Hepatocyte (in vitro differentiated cells): ENCODE results near the gene FBXO36. TPM values are rescaled to one million over a fixed set of nuclear protein-coding genes. Genes with fewer than 3 reads are reported as not detected.

Experiments used
- DNase-seq: peaks from one replicate; pipeline ENCODE4 v3.0.0-alpha.2; 2016; ENCODE audit warnings: low spot score
- H2AFZ ChIP-seq: fragments of 200-600 bp; sonication (generic); 2 replicates; pipeline ENCODE4 v1.6.0; 2016; ENCODE audit warnings: antibody characterized with exemption, mild to moderate bottlenecking
- H3K27ac ChIP-seq: fragments of 200-600 bp; sonication (generic); 2 replicates; pipeline ENCODE4 v1.5.1; 2016; ENCODE audit warnings: mild to moderate bottlenecking
- H3K27me3 ChIP-seq: fragments of 200-600 bp; sonication (generic); 2 replicates; pipeline ENCODE4 v1.6.1; 2016
- H3K36me3 ChIP-seq: fragments of 200-600 bp; sonication (generic); replicated peaks from 2 replicates; pipeline ENCODE4 v1.5.1; 2016; ENCODE audit warnings: low read depth; ENCODE audit not compliant: insufficient read depth
- H3K4me1 ChIP-seq: fragments of 200-600 bp; sonication (generic); 2 replicates; pipeline ENCODE4 v1.5.1; 2016; ENCODE audit warnings: mild to moderate bottlenecking, moderate library complexity; ENCODE audit not compliant: insufficient read depth
- H3K4me2 ChIP-seq: fragments of 200-600 bp; sonication (generic); 2 replicates; pipeline ENCODE4 v1.6.0; 2016
- H3K4me3 ChIP-seq: fragments of 200-600 bp; sonication (generic); 2 replicates; pipeline ENCODE4 v1.5.1; 2016; ENCODE audit warnings: mild to moderate bottlenecking
- H3K79me2 ChIP-seq: fragments of 200-600 bp; sonication (generic); 2 replicates; pipeline ENCODE4 v1.6.0; 2017; ENCODE audit warnings: mild to moderate bottlenecking
- H3K9me2 ChIP-seq: fragments of 200-600 bp; sonication (generic); replicated peaks from 2 replicates; pipeline ENCODE4 v1.6.0; 2017; ENCODE audit warnings: mild to moderate bottlenecking; ENCODE audit not compliant: insufficient read depth
- H3K9me3 ChIP-seq: fragments of 200-600 bp; sonication (generic); 2 replicates; pipeline ENCODE4 v1.5.1; 2016; ENCODE audit warnings: low read depth, mild to moderate bottlenecking
- H4K20me1 ChIP-seq: fragments of 200-600 bp; sonication (generic); 2 replicates; pipeline ENCODE4 v1.6.0; 2016; ENCODE audit warnings: mild to moderate bottlenecking; ENCODE audit not compliant: insufficient read depth, poor library complexity, severe bottlenecking
- CTCF ChIP-seq: fragments of 200-600 bp; sonication (generic); IDR thresholded peaks from 2 replicates; pipeline ENCODE4 v1.5.1; 2016; ENCODE audit warnings: antibody characterized with exemption, mild to moderate bottlenecking; ENCODE audit not compliant: poor library complexity
- EZH2 ChIP-seq: fragments of 200-600 bp; sonication (generic); IDR thresholded peaks from 2 replicates; pipeline ENCODE4 v1.6.1; 2016; ENCODE audit warnings: antibody characterized with exemption, mild to moderate bottlenecking, borderline replicate concordance
- EZH2phosphoT487 ChIP-seq: fragments of 200-600 bp; sonication (generic); IDR thresholded peaks from one replicate; pipeline ENCODE4 v1.6.1; 2018; ENCODE audit warnings: antibody characterized with exemption, mild to moderate bottlenecking, low read depth, moderate library complexity; ENCODE audit not compliant: unreplicated experiment, severe bottlenecking
- WGBS: methylation state at CpG from one replicate; pipeline ENCODE4 v1.1.6; 2016; ENCODE audit warnings: low lambda C conversion rate; ENCODE audit errors: missing lambda C conversion rate; 5-methylcytosine and 5-hydroxymethylcytosine counted together
- polyA plus RNA-seq: library from polyadenylated mRNA; unstranded; fragments of >200 nt; fragmentation: Nextera tagmentation; extraction: Ambion mirVana; gene quantifications from 2 replicates; pipeline ENCODE4 v1.2.1, GENCODE V29; 2016
- total RNA-seq: library from RNA; depleted of rRNA; stranded (reverse); fragments of >200 nt; gene quantifications from 2 replicates; pipeline ENCODE4 v1.2.3, GENCODE V29; 2014

Gene FBXO36
- total and polyA plus RNA-seq, 2 experiments from 2014 or later: 2.6 to 6.1 TPM

- Histone ChIP-seq H3K79me2 (peaks cover 100% of the 10 kb centered on the region), H3K27me3 (no peaks in the 10 kb centered on the region), H3K9me2 (no peaks in the 10 kb centered on the region), H4K20me1 (peaks cover 88% of the 10 kb centered on the region), H3K9me3 (no peaks in the 10 kb centered on the region), H3K27ac (no peak overlapping the region), H3K4me2 (no peak overlapping the region), H3K4me3 (no peak overlapping the region), H3K36me3 (no peaks in the 10 kb centered on the region), H2AFZ (no peak overlapping the region), H3K4me1 (no peaks in the 10 kb centered on the region)
- WGBS: 100% methylated on average over 1 of the region's 1 CpG
- DNase-seq: no peak
- TF ChIP-seq EZH2phosphoT487 (no peak), EZH2 (no peak), CTCF (no peak)
Measured at GRCh38 chr2:229888031-229888430, 34.3 kb upstream of the FBXO36 start.

GRCh38 chr2:229889023-229889422 lies 33.3 kb upstream of the FBXO36 start:
- peaks cover 90% of the 10 kb centered on the region for H4K20me1 ChIP-seq
- 98% methylated on average over 2 of the region's 2 CpGs for WGBS
- TF ChIP-seq CTCF: no peak
- no peak for TF ChIP-seq EZH2
- TF ChIP-seq EZH2phosphoT487: no peak

GRCh38 chr2:229896857-229897256 lies 25.4 kb upstream of the FBXO36 start:
- no peak overlapping the region for H2AFZ ChIP-seq
- no peaks in the 10 kb centered on the region for H3K9me3 ChIP-seq
- H4K20me1 ChIP-seq: peaks cover 96% of the 10 kb centered on the region
- no peak overlapping the region for H3K4me2 ChIP-seq
- H3K9me2 ChIP-seq: no peaks in the 10 kb centered on the region
- H3K27ac ChIP-seq: no peak overlapping the region
- 82% methylated on average over 1 of the region's 1 CpG for WGBS
- TF ChIP-seq EZH2phosphoT487: no peak
- no peak for TF ChIP-seq CTCF
- no peak for TF ChIP-seq EZH2
- no peak for DNase-seq
- H3K36me3 ChIP-seq: no peaks in the 10 kb centered on the region
- peaks cover 100% of the 10 kb centered on the region for H3K79me2 ChIP-seq
- H3K27me3 ChIP-seq: no peaks in the 10 kb centered on the region
- no peak overlapping the region for H3K4me3 ChIP-seq
- H3K4me1 ChIP-seq: no peaks in the 10 kb centered on the region

More at GRCh38 chr2:229889023-229889422, 33.3 kb upstream of the FBXO36 start:
- Histone ChIP-seq H3K4me3 (no peak overlapping the region), H3K9me2 (no peaks in the 10 kb centered on the region), H3K9me3 (no peaks in the 10 kb centered on the region), H3K4me1 (no peaks in the 10 kb centered on the region), H3K27me3 (no peaks in the 10 kb centered on the region), H2AFZ (no peak overlapping the region), H3K36me3 (no peaks in the 10 kb centered on the region), H3K27ac (no peak overlapping the region), H3K79me2 (peaks cover 100% of the 10 kb centered on the region), H3K4me2 (no peak overlapping the region)
- no peak for DNase-seq

GRCh38 chr2:229899604-229900003 lies 22.7 kb upstream of the FBXO36 start:
- WGBS: 89% methylated on average over 3 of the region's 3 CpGs
- Histone ChIP-seq H3K4me3 (no peak overlapping the region), H2AFZ (no peak overlapping the region), H3K9me3 (no peaks in the 10 kb centered on the region), H3K9me2 (no peaks in the 10 kb centered on the region), H3K36me3 (no peaks in the 10 kb centered on the region), H3K79me2 (peaks cover 100% of the 10 kb centered on the region), H3K27ac (no peak overlapping the region), H3K4me2 (no peak overlapping the region), H3K27me3 (no peaks in the 10 kb centered on the region), H4K20me1 (peaks cover 95% of the 10 kb centered on the region), H3K4me1 (no peaks in the 10 kb centered on the region)
- no peak for DNase-seq
- no peak for TF ChIP-seq EZH2phosphoT487
- TF ChIP-seq EZH2: no peak
- TF ChIP-seq CTCF: no peak
